H1 (cell line): Measurements from ENCODE around the gene HMGCS2. TPM values are rescaled to one million over a fixed set of nuclear protein-coding genes. Genes with fewer than 3 reads are reported as not detected.

Experiments
- CTCF ChIA-PET: fragments of 300-600 bp; sonication (Branson Sonifier 250); formaldehyde crosslinking; loops from one replicate; lab custom pipeline; 2021; ENCODE audit not compliant: partially characterized antibody; lab: Charles Lee
- POLR2A ChIA-PET: fragments of 300-600 bp; sonication (Branson Sonifier 250); formaldehyde crosslinking; loops from one replicate; lab custom pipeline; 2021; ENCODE audit warnings: inconsistent platforms; ENCODE audit not compliant: partially characterized antibody; lab: Charles Lee
- DNase-seq, 2 experiments: peaks; one replicate each; pipeline versions ENCODE4 v3.0.0 to v3.0.0-alpha.2; 2010 to 2022; ENCODE audit warnings: low spot score in 2 of 2, low read depth in 1 of 2, mixed read lengths in 1 of 2
- FAIRE-seq: peaks from 2 replicates; lab custom pipeline; 2011; peaks lifted over from hg19 to GRCh38; lab: Jason Lieb, UNC
- H2AFZ ChIP-seq: 2 replicates; pipeline ENCODE4 v1.8.1; 2012; ENCODE audit warnings: low read length, inconsistent platforms
- H2AK5ac ChIP-seq: 2 replicates; pipeline ENCODE4 v1.6.1; 2013; ENCODE audit warnings: low read depth, low read length
- H2BK120ac ChIP-seq: replicated peaks from 2 replicates; pipeline ENCODE3; 2013; ENCODE audit warnings: low read depth, low read length, inconsistent platforms
- H2BK12ac ChIP-seq: 2 replicates; pipeline ENCODE4 v1.6.1; 2013; ENCODE audit warnings: low read depth, low read length
- H2BK15ac ChIP-seq: 2 replicates; pipeline ENCODE4 v1.6.1; 2013; ENCODE audit warnings: low read length
- H2BK20ac ChIP-seq: 2 replicates; pipeline ENCODE4 v1.6.1; 2013; ENCODE audit warnings: low read length
- H2BK5ac ChIP-seq: 2 replicates; pipeline ENCODE4 v1.6.1; 2013; ENCODE audit warnings: low read depth, low read length
- H3K14ac ChIP-seq: 2 replicates; pipeline ENCODE4 v1.6.1; 2013; ENCODE audit warnings: inconsistent platforms; ENCODE audit not compliant: insufficient read length
- H3K18ac ChIP-seq: 2 replicates; pipeline ENCODE4 v1.6.1; 2013; ENCODE audit warnings: low read length; ENCODE audit errors: extremely low read depth
- H3K23ac ChIP-seq: 2 replicates; pipeline ENCODE4 v1.6.1; 2013; ENCODE audit warnings: inconsistent platforms; ENCODE audit not compliant: insufficient read length
- H3K23me2 ChIP-seq: 2 replicates; pipeline ENCODE4 v1.6.1; 2013; ENCODE audit warnings: low read depth, low read length
- H3K27ac ChIP-seq: 2 replicates; pipeline ENCODE4 v1.6.1; 2011; ENCODE audit warnings: low read depth, low read length, inconsistent platforms
- H3K27me3 ChIP-seq, 4 experiments: replicated peaks in 1 of 4; 1 replicate in 1 of 4; 2 replicates in 3 of 4; pipeline versions ENCODE4 v1.6.1 to v1.8.1; 2011 to 2013; ENCODE audit warnings: low read length in 3 of 4, mild to moderate bottlenecking in 3 of 4, inconsistent platforms in 2 of 4, mixed read lengths in 2 of 4, moderate library complexity in 1 of 4; ENCODE audit not compliant: control insufficient read depth in 3 of 4, insufficient read depth in 3 of 4; ENCODE audit errors: extremely low read depth in 1 of 4
- H3K36me3 ChIP-seq, 4 experiments: 2 replicates each; pipeline versions ENCODE4 v1.6.1 to v1.8.1; 2011 to 2013; ENCODE audit warnings: mild to moderate bottlenecking in 4 of 4, low read length in 3 of 4, moderate library complexity in 2 of 4, control low read depth in 1 of 4, inconsistent platforms in 1 of 4; ENCODE audit not compliant: insufficient read depth in 4 of 4, control insufficient read depth in 2 of 4
- H3K4ac ChIP-seq: replicated peaks from 2 replicates; pipeline ENCODE3; 2013; ENCODE audit warnings: low read length, low read depth, mixed read lengths, inconsistent platforms; ENCODE audit not compliant: insufficient read length
- H3K4me1 ChIP-seq, 4 experiments: replicated peaks in 1 of 4; 1 replicate in 1 of 4; 2 replicates in 3 of 4; pipeline versions ENCODE4 v1.6.1 to v1.8.1; 2011 to 2013; ENCODE audit warnings: low read length in 3 of 4, inconsistent platforms in 2 of 4, mixed read lengths in 1 of 4; ENCODE audit not compliant: insufficient read depth in 4 of 4, control insufficient read depth in 3 of 4
- H3K4me2 ChIP-seq, 2 experiments: 2 replicates each; pipeline versions ENCODE4 v1.6.1 to v1.8.1; 2011 to 2013; ENCODE audit warnings: low read depth in 2 of 2, low read length in 2 of 2, control low read depth in 1 of 2, inconsistent platforms in 1 of 2, mild to moderate bottlenecking in 1 of 2; ENCODE audit not compliant: insufficient read depth in 1 of 2
- H3K4me3 ChIP-seq, 4 experiments: fragments of 200-600, 300-600 bp in 1 of 4; sonication (generic), shearing (Covaris generic), sonication (Bioruptor Twin) in 1 of 4; 2 replicates each; pipeline versions ENCODE4 v1.5.1 to v1.8.1; 2011 to 2016; ENCODE audit warnings: low read length in 4 of 4, low read depth in 3 of 4, control low read depth in 2 of 4, inconsistent platforms in 2 of 4, mild to moderate bottlenecking in 2 of 4, mixed read lengths in 1 of 4, moderate library complexity in 1 of 4; ENCODE audit not compliant: insufficient read depth in 2 of 4; ENCODE audit errors: extremely low read depth in 1 of 4
- H3K56ac ChIP-seq: replicated peaks from 2 replicates; pipeline ENCODE3; 2013; ENCODE audit warnings: low read depth, mild to moderate bottlenecking, mixed read lengths, low read length, inconsistent platforms; ENCODE audit not compliant: insufficient read length
- H3K79me1 ChIP-seq: 2 replicates; pipeline ENCODE4 v1.6.1; 2013; ENCODE audit warnings: low read depth, low read length, control low read depth
- H3K79me2 ChIP-seq, 2 experiments: 2 replicates each; pipeline versions ENCODE4 v1.6.1 to v1.8.1; 2012 to 2013; ENCODE audit warnings: low read length in 2 of 2, mild to moderate bottlenecking in 2 of 2, inconsistent platforms in 1 of 2; ENCODE audit not compliant: insufficient read depth in 2 of 2, control insufficient read depth in 1 of 2
- H3K9ac ChIP-seq, 4 experiments: replicated peaks in 1 of 4; 1 replicate in 1 of 4; 2 replicates in 3 of 4; pipeline versions ENCODE4 v1.6.1 to v1.8.1; 2011 to 2013; ENCODE audit warnings: low read depth in 3 of 4, low read length in 3 of 4, control low read depth in 2 of 4, mild to moderate bottlenecking in 2 of 4, moderate library complexity in 2 of 4, inconsistent platforms in 1 of 4; ENCODE audit errors: extremely low read depth in 1 of 4
- H3K9me3 ChIP-seq, 2 experiments: 2 replicates each; pipeline versions ENCODE4 v1.6.1 to v1.8.1; 2012 to 2013; ENCODE audit warnings: mild to moderate bottlenecking in 2 of 2, moderate library complexity in 2 of 2, control low read depth in 1 of 2, inconsistent platforms in 1 of 2, low read depth in 1 of 2, low read length in 1 of 2, mixed read lengths in 1 of 2; ENCODE audit not compliant: insufficient read depth in 2 of 2
- H4K20me1 ChIP-seq, 2 experiments: replicated peaks in 1 of 2; 2 replicates each; pipeline versions ENCODE3 to v1.8.1; 2011 to 2013; ENCODE audit warnings: inconsistent platforms in 2 of 2, low read length in 2 of 2, mild to moderate bottlenecking in 1 of 2; ENCODE audit not compliant: insufficient read depth in 2 of 2, control insufficient read depth in 1 of 2
- H4K5ac ChIP-seq: 2 replicates; pipeline ENCODE4 v1.6.1; 2013; ENCODE audit warnings: low read length, low read depth, mixed read lengths, inconsistent platforms; ENCODE audit not compliant: insufficient read length
- H4K8ac ChIP-seq: 2 replicates; pipeline ENCODE4 v1.8.0; 2013; ENCODE audit warnings: mild to moderate bottlenecking, moderate library complexity, low read length, inconsistent platforms; ENCODE audit not compliant: insufficient read depth; ENCODE audit errors: extremely low read depth
- H4K91ac ChIP-seq: replicated peaks from 2 replicates; pipeline ENCODE3; 2013; ENCODE audit warnings: low read length, mixed read lengths, inconsistent platforms; ENCODE audit not compliant: insufficient read length
- BACH1 ChIP-seq: IDR thresholded peaks from 2 replicates; pipeline ENCODE4 v1.6.1; 2012; ENCODE audit warnings: low read length, improper control_type of control experiment
- BRCA1 ChIP-seq: IDR thresholded peaks from 2 replicates; pipeline ENCODE4 v1.6.1; 2012; ENCODE audit warnings: low read depth, low read length, improper control_type of control experiment
- CTBP2 ChIP-seq: IDR thresholded peaks from 2 replicates; pipeline ENCODE4 v1.7.0; 2011; ENCODE audit warnings: borderline replicate concordance, mild to moderate bottlenecking, moderate library complexity, mixed read lengths, low read length; ENCODE audit not compliant: insufficient read depth, insufficient read length
- E2F6 ChIP-seq: IDR thresholded peaks from 2 replicates; pipeline ENCODE4 v1.6.1; 2012; ENCODE audit warnings: inconsistent platforms
- EGR1 ChIP-seq: IDR thresholded peaks from 2 replicates; pipeline ENCODE4 v1.6.1; 2011; ENCODE audit warnings: low read depth, low read length, borderline replicate concordance
- GTF2F1 ChIP-seq: IDR thresholded peaks from 2 replicates; pipeline ENCODE4 v1.6.1; 2012; ENCODE audit warnings: low read depth, low read length, improper control_type of control experiment, borderline replicate concordance
- HDAC6 ChIP-seq: IDR thresholded peaks from one replicate; pipeline ENCODE4 v1.7.1; 2012; ENCODE audit warnings: low read depth, mild to moderate bottlenecking, inconsistent platforms, low read length, moderate library complexity
- JUND ChIP-seq: IDR thresholded peaks from 2 replicates; pipeline ENCODE4 v1.6.1; 2011; ENCODE audit warnings: mild to moderate bottlenecking, improper control_type of control experiment, low read length
- PHF8 ChIP-seq: fragments of 200-600 bp; sonication (generic); conservative IDR thresholded peaks from 2 replicates; pipeline ENCODE4 v1.7.1; 2012; ENCODE audit warnings: low read depth, mild to moderate bottlenecking, inconsistent platforms, low read length, moderate library complexity
- SAP30 ChIP-seq: fragments of 300-600 bp; sonication (generic); IDR thresholded peaks from 2 replicates; pipeline ENCODE4 v1.7.1; 2012; ENCODE audit warnings: low read length, moderate library complexity, mild to moderate bottlenecking, inconsistent platforms; ENCODE audit not compliant: insufficient read depth, insufficient replicate concordance
- SIN3A ChIP-seq, 2 experiments: IDR thresholded peaks in 1 of 2; conservative IDR thresholded peaks in 1 of 2; 2 replicates each; pipeline ENCODE4 v1.6.1; 2011 to 2012; ENCODE audit warnings: low read length in 2 of 2, improper control_type of control experiment in 1 of 2, low read depth in 1 of 2, mild to moderate bottlenecking in 1 of 2
- TAF7 ChIP-seq: optimal IDR thresholded peaks from 2 replicates; pipeline ENCODE3; 2011; ENCODE audit warnings: low read depth, mild to moderate bottlenecking, inconsistent platforms, low read length, moderate library complexity, borderline replicate concordance
- TCF12 ChIP-seq: IDR thresholded peaks from 2 replicates; pipeline ENCODE4 v1.6.1; 2011; ENCODE audit warnings: low read depth, mild to moderate bottlenecking, low read length
- TEAD4 ChIP-seq: IDR thresholded peaks from 2 replicates; pipeline ENCODE4 v1.6.1; 2012; ENCODE audit warnings: low read depth, low read length, inconsistent platforms, mixed read lengths
- WGBS, 2 experiments: shearing (Covaris generic) in 1 of 2; methylation state at CpG; one replicate each; pipeline versions ENCODE4 v1.1.6 to v1.1.7; 2013 to 2015; ENCODE audit warnings: low lambda C conversion rate in 2 of 2, mixed read lengths in 2 of 2, inconsistent platforms in 1 of 2, low coverage in 1 of 2, missing lambda C conversion rate in 1 of 2; ENCODE audit not compliant: insufficient replicate concordance in 2 of 2, insufficient coverage in 1 of 2, insufficient read length in 1 of 2; ENCODE audit errors: extremely low coverage in 1 of 2, missing lambda C conversion rate in 1 of 2; 5-methylcytosine and 5-hydroxymethylcytosine counted together
- polyA plus RNA-seq, 7 experiments: library from polyadenylated mRNA; depleted of rRNA in 3 of 7; stranded (reverse) in 5 of 7; unstranded in 2 of 7; fragments of >200 nt in 5 of 7; fragments of 200-250 nt in 2 of 7; gene quantifications; 1 replicate in 5 of 7; 2 replicates in 1 of 7; 4 replicates in 1 of 7; pipeline versions ENCODE4 v1.2.1 to v1.2.3, GENCODE V29; 2011 to 2013; ENCODE audit warnings: missing spikeins in 2 of 7, mixed read lengths in 2 of 7
- total RNA-seq: library from RNA; stranded (reverse); fragmentation: NEBNext Ultra II Directional; extraction: Animal tissue kit (Norgen Biotek cat#: 25700); gene quantifications from 2 replicates; pipeline ENCODE4 v1.2.1, GENCODE V29; 2021

Gene HMGCS2
- total and polyA plus RNA-seq, 2 of the 8 experiments (the other 6 are each of a cell fraction or from before 2014, with no cell fraction given) = not detected

- CTCF ChIA-PET = interaction anchor here (0.6 to 9.0 kb wide), 6 partner anchors 12 to 1204 kb away, joined by 3 to 76 read pairs (median 4); no protein-coding TSS in a partner anchor
- H4K5ac ChIP-seq = no peak overlapping the region
- H2BK12ac ChIP-seq = no peak overlapping the region
- TF ChIP-seq JUND = no peak
- no peak for TF ChIP-seq PHF8
- TF ChIP-seq EGR1 = no peak
- no peak for TF ChIP-seq TAF7
- no peak for TF ChIP-seq HDAC6
- TF ChIP-seq BRCA1 = no peak
- TF ChIP-seq CTBP2 = no peak
- no peak for TF ChIP-seq SAP30
- TF ChIP-seq SIN3A (conservative IDR thresholded peaks at IDR 0.05 in 1 of 2, IDR thresholded peaks at IDR 0.05 in 1 of 2; ENCODE audit: low read depth in 1 of 2, low read length in 2 of 2) = no peak
- TF ChIP-seq GTF2F1 = no peak
- TF ChIP-seq TEAD4 = no peak
- TF ChIP-seq E2F6 = no peak
- no peak for TF ChIP-seq BACH1
- no peak for TF ChIP-seq TCF12
These were observed 37.8 kb upstream of the HMGCS2 start for GRCh38 chr1:119806489-119806888.

More at GRCh38 chr1:119806489-119806888, 37.8 kb upstream of the HMGCS2 start:
- Histone ChIP-seq H3K4ac (no peak overlapping the region), H2BK5ac (no peak overlapping the region), H3K27ac (no peak overlapping the region), H4K20me1 (no peaks in the 10 kb centered on the region), H3K36me3 (no peaks in the 10 kb centered on the region), H3K79me2 (no peaks in the 10 kb centered on the region), H3K4me2 (no peak overlapping the region), H2BK20ac (no peak overlapping the region), H3K79me1 (no peaks in the 10 kb centered on the region), H3K4me3 (no peak overlapping the region), H4K91ac (no peak overlapping the region), H2BK120ac (no peak overlapping the region), H3K56ac (no peak overlapping the region), H4K8ac (no peak overlapping the region), H3K9me3 (no peaks in the 10 kb centered on the region), H3K4me1 (no peaks in the 10 kb centered on the region), H3K23me2 (no peaks in the 10 kb centered on the region), H3K27me3 (no peaks in the 10 kb centered on the region; a peak in 2 of 7 replicates), H3K14ac (no peak overlapping the region), H3K23ac (no peak overlapping the region), H3K18ac (no peak overlapping the region), H2AK5ac (no peak overlapping the region), H2BK15ac (no peak overlapping the region), H3K9ac (no peak overlapping the region), H2AFZ (no peak overlapping the region)
- POLR2A ChIA-PET = interaction anchor here (0.6 kb wide), 1 partner anchor 169 kb away, joined by 3 read pairs; no protein-coding TSS in a partner anchor
- WGBS, 2 experiments = 82% methylated on average over 4 of the region's 4 CpGs; no CpG with 5 or more reads in 1 of the 2 experiments
- FAIRE-seq = no peak
- no peak for DNase-seq
